Measurements from ENCODE around the gene ABLIM1. TPM values are rescaled to one million over a fixed set of nuclear protein-coding genes. Genes with fewer than 3 reads are reported as not detected.

ABLIM1 gene
- total RNA-seq, 2 experiments from 2014 or later: 137 to 149 TPM

GRCh38 chr10:114481055-114481454, 177.0 kb downstream of the ABLIM1 start:
- H3K4me1 Mint-ChIP-seq: peaks cover 1% of the 10 kb centered on the region
- POLR2A ChIA-PET: no interaction called here
- H3K4me3 Mint-ChIP-seq: no peak overlapping the region
- ATAC-seq (ENCODE audit: low read depth): no peak
- no peaks in the 10 kb centered on the region for H3K9me3 Mint-ChIP-seq
- no peaks in the 10 kb centered on the region for H3K27me3 Mint-ChIP-seq
- H3K27ac Mint-ChIP-seq: no peak overlapping the region
- no peak for DNase-seq
- peaks cover 51% of the 10 kb centered on the region for H3K36me3 Mint-ChIP-seq

- peaks cover 4% of the 10 kb centered on the region for H3K4me1 Mint-ChIP-seq
- POLR2A ChIA-PET: no interaction called here
- H3K4me3 Mint-ChIP-seq: no peak overlapping the region
- DNase-seq (no peak), ATAC-seq (ENCODE audit: low read depth) (no peak)
- no peaks in the 10 kb centered on the region for H3K27me3 Mint-ChIP-seq
- H3K9me3 Mint-ChIP-seq: no peaks in the 10 kb centered on the region
- no peak overlapping the region for H3K27ac Mint-ChIP-seq
- peaks cover 38% of the 10 kb centered on the region for H3K36me3 Mint-ChIP-seq
Observed at GRCh38 chr10:114479836-114480235, 178.2 kb downstream of the ABLIM1 start.

GRCh38 chr10:114479307-114479706, 178.8 kb downstream of the ABLIM1 start:
- Mint-ChIP-seq H3K27me3 (no peaks in the 10 kb centered on the region), H3K27ac (no peak overlapping the region), H3K9me3 (no peaks in the 10 kb centered on the region), H3K4me3 (no peak overlapping the region), H3K4me1 (peaks cover 4% of the 10 kb centered on the region), H3K36me3 (peaks cover 35% of the 10 kb centered on the region)
- POLR2A ChIA-PET: interaction anchor here (0.6 kb wide), 1 partner anchor 48 kb away, joined by 6 read pairs; no protein-coding TSS in a partner anchor
- DNase-seq (no peak), ATAC-seq (ENCODE audit: low read depth) (no peak)

- POLR2A ChIA-PET: no interaction called here
- H3K4me1 Mint-ChIP-seq: peaks cover 4% of the 10 kb centered on the region
- H3K9me3 Mint-ChIP-seq: no peaks in the 10 kb centered on the region
- peaks cover 25% of the 10 kb centered on the region for H3K36me3 Mint-ChIP-seq
- ATAC-seq (ENCODE audit: low read depth) (no peak), DNase-seq (no peak)
- H3K27ac Mint-ChIP-seq: no peak overlapping the region
- H3K4me3 Mint-ChIP-seq: no peak overlapping the region
- H3K27me3 Mint-ChIP-seq: no peaks in the 10 kb centered on the region
Observed at GRCh38 chr10:114478281-114478680, 179.8 kb downstream of the ABLIM1 start.

- H3K27ac Mint-ChIP-seq: no peak overlapping the region
- ATAC-seq (ENCODE audit: low read depth) (no peak), DNase-seq (no peak)
- H3K27me3 Mint-ChIP-seq: no peaks in the 10 kb centered on the region
- H3K4me1 Mint-ChIP-seq: peaks cover 10% of the 10 kb centered on the region
- no peak overlapping the region for H3K4me3 Mint-ChIP-seq
- POLR2A ChIA-PET: no interaction called here
- H3K36me3 Mint-ChIP-seq: peaks cover 24% of the 10 kb centered on the region
- H3K9me3 Mint-ChIP-seq: no peaks in the 10 kb centered on the region
Observed at GRCh38 chr10:114477285-114477684, 180.8 kb downstream of the ABLIM1 start.

GRCh38 chr10:114474989-114475388, 183.1 kb downstream of the ABLIM1 start:
- Mint-ChIP-seq H3K4me3 (no peak overlapping the region), H3K27me3 (no peaks in the 10 kb centered on the region), H3K9me3 (no peaks in the 10 kb centered on the region), H3K36me3 (peaks cover 12% of the 10 kb centered on the region), H3K27ac (no peak overlapping the region), H3K4me1 (peaks cover 14% of the 10 kb centered on the region)
- no peak for DNase-seq
- ATAC-seq (ENCODE audit: low read depth): no peak
- POLR2A ChIA-PET: no interaction called here

GRCh38 chr10:114473776-114474175, 184.3 kb downstream of the ABLIM1 start:
- DNase-seq (no peak), ATAC-seq (ENCODE audit: low read depth) (no peak)
- Mint-ChIP-seq H3K27ac (no peak overlapping the region), H3K36me3 (peaks cover 12% of the 10 kb centered on the region), H3K9me3 (no peaks in the 10 kb centered on the region), H3K27me3 (no peaks in the 10 kb centered on the region), H3K4me3 (no peak overlapping the region), H3K4me1 (peaks cover 14% of the 10 kb centered on the region)
- POLR2A ChIA-PET: interaction anchor here (0.6 kb wide), 1 partner anchor 72 kb away, joined by 3 read pairs; no protein-coding TSS in a partner anchor

GRCh38 chr10:114472877-114473253, 185.2 kb downstream of the ABLIM1 start:
- H3K4me1 Mint-ChIP-seq: peaks cover 14% of the 10 kb centered on the region
- POLR2A ChIA-PET: no interaction called here
- H3K4me3 Mint-ChIP-seq: no peak overlapping the region
- no peaks in the 10 kb centered on the region for H3K9me3 Mint-ChIP-seq
- H3K36me3 Mint-ChIP-seq: peaks cover 9% of the 10 kb centered on the region
- DNase-seq: no peak
- H3K27me3 Mint-ChIP-seq: no peaks in the 10 kb centered on the region
- ATAC-seq (ENCODE audit: low read depth): no peak
- H3K27ac Mint-ChIP-seq: no peak overlapping the region

GRCh38 chr10:114471906-114472876, 185.9 kb downstream of the ABLIM1 start:
- Mint-ChIP-seq H3K27ac (peak overlapping the region; percentile 9), H3K27me3 (no peaks in the 10 kb centered on the region), H3K4me1 (peaks cover 14% of the 10 kb centered on the region), H3K36me3 (peaks cover 10% of the 10 kb centered on the region), H3K9me3 (no peaks in the 10 kb centered on the region), H3K4me3 (no peak overlapping the region)
- POLR2A ChIA-PET: interaction anchor here (1.1 to 1.6 kb wide), 5 partner anchors 70 to 349 kb away, joined by 4 to 7 read pairs (median 5); partner anchors contain the start of gene FHIP2A
- DNase-seq (no peak), ATAC-seq (ENCODE audit: low read depth) (no peak)

GRCh38 chr10:114470956-114471905, 186.8 kb downstream of the ABLIM1 start:
- peak; percentile 85 for ATAC-seq (ENCODE audit: low read depth)
- peaks cover 10% of the 10 kb centered on the region for H3K36me3 Mint-ChIP-seq
- H3K27ac Mint-ChIP-seq: no peak overlapping the region
- POLR2A ChIA-PET: interaction anchor here (0.6 to 1.6 kb wide), 6 partner anchors 71 to 350 kb away, joined by 3 to 7 read pairs (median 4); partner anchors contain the start of gene FHIP2A
- H3K9me3 Mint-ChIP-seq: no peaks in the 10 kb centered on the region
- peak; percentile 64 for DNase-seq
- no peak overlapping the region for H3K4me3 Mint-ChIP-seq
- peaks cover 14% of the 10 kb centered on the region for H3K4me1 Mint-ChIP-seq
- H3K27me3 Mint-ChIP-seq: no peaks in the 10 kb centered on the region

- Mint-ChIP-seq H3K9me3 (no peaks in the 10 kb centered on the region), H3K4me3 (no peak overlapping the region), H3K27ac (no peak overlapping the region), H3K36me3 (peaks cover 10% of the 10 kb centered on the region), H3K4me1 (peaks cover 11% of the 10 kb centered on the region), H3K27me3 (no peaks in the 10 kb centered on the region)
- ATAC-seq (ENCODE audit: low read depth): no peak
- no peak for DNase-seq
- POLR2A ChIA-PET: interaction anchor here (0.6 to 1.6 kb wide), 2 partner anchors 74 to 253 kb away, joined by 3 to 7 read pairs; no protein-coding TSS in a partner anchor
Observed at GRCh38 chr10:114470361-114470760, 187.7 kb downstream of the ABLIM1 start.

- POLR2A ChIA-PET: interaction anchor here (1.1 kb wide), 1 partner anchor 155 kb away, joined by 4 read pairs; no protein-coding TSS in a partner anchor
- Mint-ChIP-seq H3K27ac (no peak overlapping the region), H3K27me3 (no peaks in the 10 kb centered on the region), H3K9me3 (no peaks in the 10 kb centered on the region), H3K4me3 (no peak overlapping the region), H3K36me3 (peaks cover 16% of the 10 kb centered on the region), H3K4me1 (peaks cover 6% of the 10 kb centered on the region)
- peak; percentile 43 for DNase-seq
- ATAC-seq (ENCODE audit: low read depth): peak; percentile 56
Observed at GRCh38 chr10:114458955-114459354, 199.1 kb downstream of the ABLIM1 start.

Data from activated naive CD8-positive, alpha-beta T cell treated with anti-CD3 and anti-CD28 coated beads, Interleukin-2, amount 10 ng/mL, durations not matched to agents 7 days and 5 days (primary cell).